ENCODE data around the gene DNAJC1. TPM values are rescaled to one million over a fixed set of nuclear protein-coding genes. Genes with fewer than 3 reads are reported as not detected.

The DNAJC1 gene
- total RNA-seq, 1 donor from 2014 or later: 103 TPM

GRCh38 chr10:21750424-21750823, 253.1 kb downstream of the DNAJC1 start:
- DNase-seq (ENCODE audit: low read depth): no peak
- Histone ChIP-seq H3K27me3 (ENCODE audit: control insufficient read depth, insufficient read depth, low read length) (no peaks in the 10 kb centered on the region), H3K36me3 (ENCODE audit: control insufficient read depth, insufficient read depth, low read length) (no peaks in the 10 kb centered on the region), H3K4me3 (ENCODE audit: low read depth, low read length) (no peak overlapping the region)
- TF ChIP-seq CTCF (IDR thresholded peaks at IDR 0.05; ENCODE audit: insufficient read depth, low read length, poor library complexity, severe bottlenecking): no peak

GRCh38 chr10:21749788-21750187, 253.7 kb downstream of the DNAJC1 start:
- no peak for DNase-seq (ENCODE audit: low read depth)
- Histone ChIP-seq H3K4me3 (ENCODE audit: low read depth, low read length) (no peak overlapping the region), H3K27me3 (ENCODE audit: control insufficient read depth, insufficient read depth, low read length) (no peaks in the 10 kb centered on the region), H3K36me3 (ENCODE audit: control insufficient read depth, insufficient read depth, low read length) (no peaks in the 10 kb centered on the region)
- TF ChIP-seq CTCF (IDR thresholded peaks at IDR 0.05; ENCODE audit: insufficient read depth, low read length, poor library complexity, severe bottlenecking): no peak

GRCh38 chr10:21747809-21748208, 255.7 kb downstream of the DNAJC1 start:
- H3K27me3 ChIP-seq (ENCODE audit: control insufficient read depth, insufficient read depth, low read length): no peaks in the 10 kb centered on the region
- no peak for TF ChIP-seq CTCF (IDR thresholded peaks at IDR 0.05; ENCODE audit: insufficient read depth, low read length, poor library complexity, severe bottlenecking)
- no peak overlapping the region for H3K4me3 ChIP-seq (ENCODE audit: low read depth, low read length)
- peaks cover 2% of the 10 kb centered on the region for H3K36me3 ChIP-seq (ENCODE audit: control insufficient read depth, insufficient read depth, low read length)
- no peak for DNase-seq (ENCODE audit: low read depth)

- no peak for DNase-seq (ENCODE audit: low read depth)
- no peak for TF ChIP-seq CTCF (IDR thresholded peaks at IDR 0.05; ENCODE audit: insufficient read depth, low read length, poor library complexity, severe bottlenecking)
- Histone ChIP-seq H3K4me3 (ENCODE audit: low read depth, low read length) (no peak overlapping the region), H3K27me3 (ENCODE audit: control insufficient read depth, insufficient read depth, low read length) (no peaks in the 10 kb centered on the region), H3K36me3 (ENCODE audit: control insufficient read depth, insufficient read depth, low read length) (peaks cover 3% of the 10 kb centered on the region)
These were observed 257.4 kb downstream of the DNAJC1 start for GRCh38 chr10:21746118-21746517.

- no peak overlapping the region for H3K4me3 ChIP-seq (ENCODE audit: low read depth, low read length)
- H3K36me3 ChIP-seq (ENCODE audit: control insufficient read depth, insufficient read depth, low read length): peaks cover 3% of the 10 kb centered on the region
- DNase-seq (ENCODE audit: low read depth): no peak
- no peaks in the 10 kb centered on the region for H3K27me3 ChIP-seq (ENCODE audit: control insufficient read depth, insufficient read depth, low read length)
- no peak for TF ChIP-seq CTCF (IDR thresholded peaks at IDR 0.05; ENCODE audit: insufficient read depth, low read length, poor library complexity, severe bottlenecking)
These were observed 259.3 kb downstream of the DNAJC1 start for GRCh38 chr10:21744223-21744622.

- Histone ChIP-seq H3K27me3 (ENCODE audit: control insufficient read depth, insufficient read depth, low read length) (no peaks in the 10 kb centered on the region), H3K36me3 (ENCODE audit: control insufficient read depth, insufficient read depth, low read length) (peaks cover 3% of the 10 kb centered on the region), H3K4me3 (ENCODE audit: low read depth, low read length) (no peak overlapping the region)
- no peak for DNase-seq (ENCODE audit: low read depth)
- no peak for TF ChIP-seq CTCF (IDR thresholded peaks at IDR 0.05; ENCODE audit: insufficient read depth, low read length, poor library complexity, severe bottlenecking)
These were observed 260.7 kb downstream of the DNAJC1 start for GRCh38 chr10:21742740-21743412.
